Medulla oblongata (tissue), 1 donor: ENCODE measurements around the gene PPP1R36.
"Not testable (repeated sequence)": the region's sequence is repeated elsewhere in the genome, so short reads cannot be mapped to it uniquely, and the experiment has no call there.

Source experiments
- DNase-seq: peaks from one replicate; pipeline ENCODE4 v3.0.0-alpha.2; 2015; ENCODE audit errors: extremely low spot score

The PPP1R36 gene, protein sequence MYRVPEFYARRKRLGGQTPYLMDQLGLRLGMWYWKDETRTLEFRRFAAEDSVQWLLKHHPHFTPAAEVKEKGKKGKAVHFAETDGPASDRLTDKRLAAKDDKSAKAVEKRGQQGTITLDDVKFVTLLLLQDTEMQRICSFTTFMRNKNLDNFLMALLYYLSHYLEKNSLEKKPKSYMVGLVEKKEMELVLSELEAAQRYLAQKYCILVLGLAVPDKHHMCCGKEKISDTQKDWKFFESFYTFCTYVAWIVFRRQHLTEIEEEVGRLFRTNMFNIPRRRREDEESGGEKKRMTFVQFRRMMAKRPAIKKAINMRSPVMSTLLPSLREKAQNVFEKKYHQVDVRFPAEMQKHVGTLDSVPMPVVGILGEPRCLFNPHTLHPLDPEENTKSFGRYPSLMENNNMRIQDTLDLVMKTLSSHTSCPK

DNA sequence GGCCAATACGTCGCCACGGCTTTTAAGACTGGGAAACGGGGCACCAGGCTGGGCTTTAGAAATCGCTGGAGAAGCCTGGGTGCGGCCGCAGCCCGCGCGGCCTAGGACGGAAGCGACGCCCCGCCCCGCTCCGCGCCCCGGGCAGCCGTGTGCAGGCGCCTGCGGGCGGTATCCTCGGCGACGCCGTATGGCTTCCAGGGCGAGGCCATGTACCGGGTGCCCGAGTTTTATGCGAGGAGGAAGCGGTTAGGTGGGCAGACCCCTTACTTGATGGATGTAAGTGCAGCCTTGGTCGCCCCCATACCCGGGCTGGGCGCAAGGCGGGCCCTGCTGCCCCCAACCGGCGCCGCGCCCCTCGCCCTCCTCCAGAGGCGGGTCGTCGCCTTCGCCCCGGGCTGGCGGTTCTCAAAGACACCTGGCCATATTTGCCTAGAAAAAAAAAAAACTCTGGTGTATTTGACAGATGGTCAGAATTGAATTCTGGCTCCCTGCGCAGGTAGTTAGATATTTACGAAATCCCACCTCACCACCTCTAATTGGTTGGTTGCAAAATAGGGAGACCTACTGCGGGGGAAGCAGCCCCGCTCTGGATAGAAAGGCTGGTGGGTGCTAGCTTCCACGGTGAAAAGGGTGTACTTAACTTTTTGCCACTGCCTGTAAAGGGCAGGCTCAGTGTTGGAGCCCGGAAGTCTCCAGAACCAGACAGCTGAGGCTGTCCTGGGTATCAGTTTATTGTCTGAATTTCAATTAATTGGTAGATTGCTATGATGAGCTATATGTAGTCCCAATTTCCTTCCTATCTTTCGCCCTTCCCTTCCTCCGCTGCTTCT is at the start of gene PPP1R36:
PPP1R36 (plus strand) TSS at position 171 of the 830 bp plus-strand sequence; CDS start at position 208, 37 bp downstream.
- DNase-seq: peak; percentile 31

DNA sequence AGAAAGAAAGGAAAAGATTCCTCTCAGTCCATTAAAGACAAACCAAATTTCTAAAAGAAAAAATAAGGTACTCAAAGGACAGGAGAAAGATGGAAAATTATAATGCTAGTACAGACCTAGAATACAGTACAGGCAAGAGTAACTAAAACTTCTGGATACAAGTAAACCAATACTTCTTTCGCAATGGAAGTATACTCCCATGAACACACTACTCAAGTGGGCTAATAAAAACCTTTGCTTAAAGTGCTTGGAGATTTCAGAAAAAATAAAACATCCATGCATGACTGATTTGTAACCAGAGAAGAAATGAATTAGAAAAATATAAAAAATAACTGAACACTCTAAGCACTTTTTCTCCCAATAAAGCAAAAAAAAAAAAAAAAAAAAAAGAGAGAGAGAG is 49.7 kb upstream of the PPP1R36 start:
- DNase-seq: no peak

DNA sequence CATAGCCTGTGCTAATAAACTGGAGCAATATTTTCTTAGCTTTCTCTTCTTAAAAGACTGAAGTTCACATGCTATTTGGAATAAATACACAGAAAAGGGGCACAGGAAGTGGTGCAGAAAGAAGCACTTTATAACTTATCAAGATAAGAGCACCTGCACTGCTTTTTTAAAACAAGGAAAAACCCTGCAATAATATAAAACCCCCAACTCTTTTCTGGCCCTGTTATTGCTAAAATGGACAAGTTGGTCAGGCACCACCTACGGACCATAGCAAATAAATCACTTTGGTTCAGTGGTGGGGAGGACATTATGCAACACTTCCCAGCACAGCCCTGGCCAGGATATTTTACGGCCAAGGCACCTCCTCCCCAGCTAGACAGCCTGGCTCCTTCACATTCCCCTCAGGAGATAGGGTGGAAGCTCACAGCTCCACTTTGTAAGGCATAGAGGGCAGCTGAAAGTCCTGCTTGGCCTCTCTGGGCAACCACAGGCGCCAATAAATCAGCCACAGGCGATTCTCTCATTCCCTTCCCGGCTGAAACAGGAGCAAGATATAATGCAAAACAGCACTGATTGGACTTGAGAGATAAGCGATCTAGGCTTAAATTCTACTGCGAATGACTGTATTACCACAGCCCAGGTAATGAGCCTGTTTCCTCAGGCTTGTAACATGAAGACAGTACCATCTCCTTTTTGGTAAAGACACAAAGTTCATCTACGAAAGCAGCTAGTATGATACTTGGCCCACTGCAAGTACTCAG is 48.2 kb upstream of the PPP1R36 start:
- no peak for DNase-seq

DNA sequence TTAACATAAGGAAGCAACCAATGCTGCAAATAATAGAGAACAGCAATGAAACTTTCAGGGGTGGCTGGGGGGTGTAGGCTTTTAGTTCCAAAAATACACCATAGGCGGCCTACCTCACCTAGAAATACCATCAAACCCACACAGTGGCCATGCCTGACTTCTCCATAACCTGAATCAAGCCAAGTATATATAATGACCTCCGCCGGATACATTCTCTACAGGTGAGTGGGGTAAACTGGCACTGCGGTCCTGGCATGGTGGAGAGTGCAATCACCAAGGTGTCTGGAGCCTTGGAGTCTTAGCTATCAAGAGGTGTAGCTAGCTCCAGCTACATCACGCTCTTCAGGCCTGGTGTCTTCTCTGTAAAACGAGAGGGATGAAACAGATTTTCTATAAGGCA is 47.3 kb upstream of the PPP1R36 start:
- DNase-seq: no peak

DNA sequence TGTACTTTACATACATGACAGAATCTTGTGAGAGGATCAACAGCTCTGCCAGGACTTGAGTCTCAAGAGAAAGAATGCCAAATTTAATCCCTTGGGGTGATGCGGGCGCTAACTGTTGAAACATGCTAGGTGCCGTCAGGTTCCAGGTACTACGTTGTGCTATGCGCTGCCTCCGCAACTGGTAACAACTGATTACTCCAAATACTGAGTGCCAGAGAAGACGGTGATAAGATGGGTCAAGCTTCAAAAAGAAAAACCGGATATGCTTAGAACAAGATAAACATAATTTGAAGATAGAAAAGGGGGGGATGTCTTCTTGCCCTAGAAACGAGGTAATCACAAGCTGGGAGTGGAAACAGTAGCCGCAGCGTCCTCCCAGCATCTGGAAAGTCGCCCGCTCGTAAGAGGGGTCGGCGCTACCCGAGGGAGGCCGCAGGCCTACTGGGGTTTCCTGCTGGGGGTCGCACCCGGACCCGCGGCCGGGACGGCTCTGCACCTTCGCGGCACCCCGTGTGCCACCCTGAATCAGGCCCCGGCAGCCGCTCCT is 46.8 kb upstream of the PPP1R36 start:
- no peak for DNase-seq

DNA sequence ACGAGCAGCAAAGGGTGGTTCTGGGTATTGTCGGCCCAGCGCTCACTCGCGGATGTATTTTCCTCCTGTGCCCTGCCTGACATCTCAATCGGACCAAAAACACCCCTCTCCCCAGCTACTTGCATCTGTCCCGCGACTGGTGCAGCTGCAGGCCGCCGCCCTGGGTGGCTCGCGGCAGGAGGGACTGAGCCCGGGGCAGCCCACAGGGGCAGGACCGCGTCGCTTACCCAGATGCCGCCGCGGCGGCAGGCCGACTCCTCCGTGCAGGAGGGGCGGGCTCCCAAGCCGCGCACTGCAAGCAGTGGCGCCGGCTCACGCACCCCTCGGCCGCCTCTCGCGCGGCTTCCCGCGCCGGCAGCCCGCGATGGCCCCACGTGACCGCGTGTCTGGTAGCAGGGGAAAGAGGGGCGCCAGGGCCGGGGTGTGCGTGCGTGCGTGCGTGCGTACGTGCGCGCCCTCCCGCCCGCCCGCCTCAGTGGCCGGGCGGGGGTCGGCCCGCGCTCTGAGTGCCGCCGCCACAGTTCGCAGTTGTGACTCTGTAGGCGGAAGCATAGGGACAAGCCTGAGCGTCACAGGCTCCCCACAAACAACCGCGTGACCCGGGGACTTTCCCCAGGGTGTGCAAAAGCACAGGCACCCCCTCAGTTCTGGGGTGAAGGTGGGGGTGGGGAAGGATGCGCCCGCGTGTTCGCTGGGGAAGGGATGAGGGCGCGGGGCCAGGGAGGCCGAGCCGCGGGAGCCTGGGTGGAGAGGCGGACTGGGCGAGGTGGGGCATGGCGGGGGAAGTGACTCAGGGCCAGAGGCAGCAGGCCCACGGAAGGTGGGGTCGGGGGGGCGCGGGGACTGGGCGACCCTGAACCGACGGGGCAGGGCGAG is 46.1 kb upstream of the PPP1R36 start, which contains the start of gene ZBTB25:
ZBTB25 (minus strand) TSS at position 405 of the 876 bp plus-strand sequence. CDS start 13,305 bp downstream, outside the sequence.
- DNase-seq: peak; percentile 93

DNA sequence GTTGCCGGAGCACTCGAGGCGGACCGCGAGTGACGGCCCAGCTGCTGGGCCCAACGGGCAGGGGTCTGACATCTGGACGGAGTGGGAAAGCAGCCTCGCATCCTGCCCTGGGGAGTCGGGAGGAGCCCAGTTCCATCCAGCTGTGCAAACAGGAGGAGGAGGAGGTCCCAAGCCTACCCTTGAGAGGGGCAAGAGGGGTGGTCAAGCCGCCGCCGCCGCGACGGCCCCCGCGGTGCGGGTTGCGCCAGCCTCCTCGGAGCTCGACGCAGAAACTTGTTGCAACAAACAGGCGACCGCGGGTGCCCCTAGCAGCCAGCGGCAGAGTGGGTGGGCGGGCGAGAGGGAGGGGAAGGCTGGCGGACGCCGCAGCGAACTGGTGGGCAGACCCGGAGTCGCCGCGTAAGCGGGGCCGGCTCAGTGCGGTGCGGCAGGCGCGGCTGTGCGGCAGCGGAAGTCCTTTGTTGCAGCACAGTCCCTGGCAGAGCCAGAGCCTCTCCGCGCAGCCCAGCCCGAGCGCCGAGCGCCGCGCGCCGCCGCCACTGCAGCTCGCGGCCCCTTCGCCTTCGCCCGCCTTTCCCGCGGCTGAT is 45.4 kb upstream of the PPP1R36 start, which contains the start of gene ZBTB1:
ZBTB1 (plus strand) TSS at position 461 of the 587 bp plus-strand sequence. CDS start 16,735 bp downstream, outside the sequence.
- DNase-seq: peak; percentile 69

DNA sequence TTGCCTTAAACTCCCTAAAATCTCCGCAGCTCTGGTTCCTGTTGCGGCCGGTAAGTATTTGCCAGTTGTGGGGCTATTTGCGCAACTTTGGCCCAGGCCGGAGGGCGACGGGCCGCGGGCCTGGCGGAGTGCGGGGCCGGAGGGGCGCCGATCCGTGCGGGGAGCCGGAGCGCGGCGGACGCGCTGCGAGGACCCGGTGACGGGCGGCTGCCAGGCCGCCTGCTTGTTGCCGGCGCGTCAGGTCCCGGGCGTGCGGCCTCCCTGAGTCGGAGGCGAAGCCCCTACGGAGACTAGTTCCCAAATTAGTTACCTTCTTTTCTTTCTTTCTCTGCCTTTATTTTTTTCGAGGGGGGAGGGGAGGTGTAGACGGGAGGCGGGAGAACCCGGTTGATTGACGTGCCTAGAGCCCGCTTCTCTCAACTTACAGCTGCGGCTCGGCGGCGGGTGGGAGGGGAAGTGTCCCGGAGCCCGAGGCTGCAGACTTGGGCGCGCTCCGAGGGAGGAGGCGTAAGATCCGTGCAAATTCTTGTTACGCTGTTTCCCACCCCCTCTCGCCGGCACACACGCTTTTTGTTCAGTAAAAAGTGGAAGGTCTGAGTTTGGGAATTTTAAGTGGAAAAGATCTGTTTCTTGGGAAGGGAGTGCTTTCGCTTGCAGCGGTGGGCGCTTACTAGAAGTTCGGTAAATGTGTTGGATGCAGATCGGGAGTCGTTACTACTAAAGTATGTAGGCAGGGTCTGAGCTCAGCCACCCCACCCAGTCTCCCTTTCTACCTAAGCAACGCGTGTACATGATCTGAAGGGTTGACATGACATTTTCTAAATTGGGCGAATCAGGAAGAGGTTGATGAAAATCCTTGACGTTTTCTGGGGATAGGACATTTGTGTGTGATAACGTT is 44.6 kb upstream of the PPP1R36 start:
- DNase-seq: peak; percentile 95

DNA sequence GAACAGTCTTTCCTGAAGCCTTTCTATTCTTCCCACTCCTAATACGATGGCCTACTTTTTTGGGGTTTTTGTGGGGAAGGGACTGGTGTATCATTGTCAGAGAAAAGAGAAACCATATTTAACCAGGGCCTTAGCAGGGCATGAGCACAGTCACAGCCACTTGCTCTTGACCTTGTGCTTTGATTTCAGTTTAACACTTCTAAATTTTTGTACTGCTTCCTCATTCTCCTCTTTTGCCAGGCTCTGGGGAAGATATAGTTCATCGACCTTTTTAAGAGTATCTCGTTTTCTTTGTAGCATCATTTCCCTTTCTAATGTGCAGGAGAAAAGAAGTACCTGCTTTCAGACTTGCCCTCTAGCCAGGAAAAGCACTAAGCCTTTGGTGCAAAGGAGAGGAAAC is 43.0 kb upstream of the PPP1R36 start:
- DNase-seq: no peak

DNA sequence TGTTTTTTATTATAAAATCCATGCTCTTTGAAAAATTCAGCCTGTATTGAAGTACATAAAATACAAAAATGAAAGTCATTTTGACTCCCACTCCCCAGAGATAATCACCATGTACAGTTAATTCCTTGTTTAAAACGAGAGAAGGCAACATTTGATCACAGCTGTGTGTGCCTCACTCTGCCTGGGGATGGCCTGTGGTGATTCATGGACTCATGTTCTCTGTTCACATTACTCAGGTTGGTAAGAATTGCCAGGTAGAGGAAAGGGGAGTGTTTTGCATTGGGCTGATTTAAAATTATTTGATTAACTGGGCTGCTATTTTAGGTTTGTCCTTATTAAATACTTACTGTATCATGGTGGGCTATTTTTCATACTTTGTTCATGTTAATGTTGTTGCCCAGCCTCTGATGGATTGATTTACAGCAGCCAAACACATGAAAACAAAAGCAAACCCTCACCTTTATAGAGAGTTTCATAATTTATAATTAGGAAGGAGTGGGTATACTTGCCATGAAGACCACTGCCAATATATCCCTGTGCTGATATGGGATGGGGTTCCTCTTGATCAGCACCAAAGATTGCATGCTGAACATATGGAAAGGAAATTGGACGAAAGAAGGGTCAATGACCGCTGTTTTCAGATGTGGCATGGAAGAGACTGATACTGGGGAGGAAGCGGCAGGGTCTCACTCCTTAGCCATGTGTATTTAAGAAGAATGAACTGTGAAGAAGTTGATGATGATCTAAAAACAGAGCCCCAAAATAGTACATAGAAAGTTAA is 42.2 kb upstream of the PPP1R36 start:
- no peak for DNase-seq

DNA sequence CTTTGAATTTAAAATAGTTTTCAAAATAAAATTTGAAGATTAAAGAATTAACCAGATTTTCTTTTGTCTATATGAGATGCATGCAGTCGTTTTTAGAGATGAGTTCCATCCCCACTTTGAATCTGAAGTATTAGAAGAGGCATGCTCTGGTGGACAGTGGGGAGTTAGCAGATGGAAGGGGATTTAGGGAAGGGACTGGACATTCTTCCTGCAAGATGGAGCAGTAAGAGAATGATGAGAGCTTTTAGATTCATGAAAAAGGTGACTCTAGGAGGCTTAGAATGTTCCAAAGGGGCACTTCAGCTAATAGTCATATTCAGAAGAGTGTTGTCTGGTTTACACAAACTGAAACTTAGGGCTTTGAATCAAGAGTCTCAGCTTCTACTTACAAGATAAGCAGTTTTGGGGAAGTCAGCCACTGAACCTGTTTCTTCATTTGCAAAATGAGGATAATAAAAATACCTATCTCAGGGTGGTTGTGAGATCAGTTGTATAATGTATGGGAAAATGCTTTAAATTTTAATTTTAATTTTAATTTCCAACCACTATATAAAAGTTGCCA is 41.5 kb upstream of the PPP1R36 start:
- peak; percentile 41 for DNase-seq

DNA sequence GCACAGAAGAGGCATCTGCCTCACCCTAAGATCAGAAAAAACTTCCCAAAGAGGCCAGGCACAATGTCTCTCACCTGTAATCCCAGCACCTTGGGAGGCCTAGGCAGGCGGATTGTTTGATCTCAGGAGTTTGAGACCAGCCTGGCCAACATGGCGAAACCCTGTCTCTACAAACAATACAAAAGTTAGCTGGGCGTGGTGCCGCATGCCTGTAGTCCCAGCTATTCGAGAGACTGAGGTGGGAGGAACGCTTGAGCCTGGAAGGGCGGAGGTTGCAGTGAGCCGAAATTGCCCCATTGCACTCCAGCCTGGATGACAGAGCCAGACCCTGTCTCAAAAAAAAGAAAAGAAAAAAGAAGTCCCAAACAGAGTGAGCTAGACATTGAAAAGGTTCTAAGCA is 40.7 kb upstream of the PPP1R36 start:
- DNase-seq: no peak

DNA sequence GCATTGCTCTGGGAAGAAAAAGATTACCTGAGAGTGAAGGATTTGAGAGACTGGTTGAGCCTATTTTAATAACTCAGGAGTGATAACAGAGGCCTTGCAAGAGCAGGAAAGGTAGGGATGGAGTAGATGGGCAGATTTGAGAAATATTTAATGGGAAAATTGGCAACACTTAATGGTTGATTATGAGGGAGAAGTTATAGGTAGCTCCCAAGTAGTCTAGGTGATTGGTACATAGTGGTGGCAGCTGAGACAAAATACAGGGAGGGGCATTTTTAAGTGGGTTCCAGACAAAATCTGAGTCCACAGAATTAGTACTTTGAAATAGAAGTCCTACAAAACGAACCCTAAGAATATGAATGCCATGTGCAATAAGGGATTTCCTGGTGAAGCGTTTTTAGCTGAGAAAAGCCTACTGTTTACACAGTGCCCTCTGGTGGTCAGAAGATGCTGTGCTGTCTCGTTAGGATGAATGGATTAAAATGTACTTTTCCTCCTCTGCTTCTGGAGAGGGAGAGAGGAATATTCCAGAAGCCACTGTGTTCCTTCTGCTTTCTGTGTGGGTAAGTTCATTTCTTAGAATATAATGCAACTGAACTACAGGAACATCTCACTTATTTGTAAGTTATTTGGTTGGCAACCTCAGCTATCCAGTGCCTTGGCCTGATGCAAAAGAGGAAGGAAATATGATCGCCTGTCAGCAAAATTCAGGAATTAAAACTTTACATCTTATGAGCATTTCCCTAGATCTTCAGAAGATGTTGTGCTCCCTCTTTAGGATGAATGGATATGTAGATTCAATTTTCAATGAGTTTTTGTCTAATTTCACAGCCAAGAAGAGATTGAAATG is 38.7 kb upstream of the PPP1R36 start:
- DNase-seq: peak; percentile 94

DNA sequence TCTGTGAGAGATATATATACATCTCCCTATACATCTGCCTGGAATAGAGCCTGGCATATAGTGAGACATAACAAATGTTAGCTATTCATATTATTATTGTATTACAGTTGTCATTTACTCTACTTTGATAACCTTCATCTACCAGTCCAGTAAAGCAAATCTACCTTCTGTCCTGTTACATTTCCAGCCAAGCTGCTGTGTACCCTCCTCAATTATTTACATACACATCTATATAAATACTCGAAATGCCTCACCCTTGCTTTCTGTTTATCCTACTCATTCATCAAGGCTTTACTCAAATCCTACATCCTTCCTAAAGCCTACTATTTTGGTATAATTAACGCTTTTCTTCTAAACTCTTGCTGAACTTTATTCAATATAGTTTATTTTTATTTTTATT is 36.5 kb upstream of the PPP1R36 start:
- no peak for DNase-seq

DNA sequence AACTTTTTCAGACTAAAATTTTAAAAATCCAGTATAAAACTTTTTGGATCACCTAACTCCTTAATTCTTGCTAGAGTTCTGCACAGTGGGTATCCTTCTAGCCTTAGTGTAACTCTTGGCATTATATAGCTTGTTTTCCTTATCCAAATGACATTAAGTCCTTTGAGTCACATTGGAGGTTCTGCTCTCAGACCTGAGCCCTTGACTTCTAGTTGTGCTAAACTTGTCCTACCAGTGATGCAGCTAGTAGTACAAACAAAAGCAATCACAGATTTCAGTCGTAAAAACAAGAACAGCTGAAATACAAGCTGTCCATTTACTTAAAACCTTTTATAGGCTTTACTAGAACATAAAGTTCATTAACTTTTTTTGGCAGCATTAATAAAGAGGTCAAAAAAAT is 34.7 kb upstream of the PPP1R36 start:
- DNase-seq: no peak

DNA sequence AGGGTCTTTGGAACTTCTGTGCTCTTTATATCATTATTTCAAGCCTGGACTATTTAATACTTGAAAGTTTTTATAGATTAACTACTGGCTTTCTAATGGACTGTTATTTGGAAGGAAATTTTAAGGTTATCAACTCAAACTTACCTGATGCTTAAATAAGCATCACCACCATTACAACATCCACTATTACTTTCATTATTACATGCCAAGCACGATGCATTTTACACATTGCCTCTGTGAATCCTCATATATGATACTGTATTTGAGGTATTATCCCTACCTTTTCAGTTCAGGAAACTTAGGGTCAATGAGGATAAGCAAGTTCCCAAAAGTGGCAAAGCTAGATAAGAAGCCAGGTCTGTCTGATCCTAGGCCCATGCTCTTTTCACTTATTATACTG is 32.8 kb upstream of the PPP1R36 start:
- DNase-seq: no peak

DNA sequence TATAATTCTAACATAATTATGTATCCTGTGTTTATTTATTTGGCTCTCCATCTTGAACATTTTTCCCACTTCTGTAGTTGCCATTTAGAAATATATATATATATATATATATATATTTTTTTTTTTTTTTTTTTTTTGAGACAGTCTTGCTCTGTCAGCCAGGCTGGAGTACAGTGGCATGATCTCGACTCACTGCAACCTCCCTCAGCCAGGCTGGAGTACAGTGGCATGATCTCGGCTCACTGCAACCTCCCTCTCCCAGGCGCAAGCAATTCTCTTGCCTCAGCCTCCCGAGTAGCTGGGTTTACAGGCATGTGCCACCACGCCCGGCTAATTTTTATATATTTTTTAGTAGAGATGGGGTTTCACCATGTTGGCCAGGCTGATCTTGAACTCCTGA is 32.1 kb upstream of the PPP1R36 start:
- not testable (repeated sequence) for DNase-seq
